Glutamatergic neuron (in vitro differentiated cells): ENCODE results near the gene ATAD2B. TPM values are rescaled to one million over a fixed set of nuclear protein-coding genes. Genes with fewer than 3 reads are reported as not detected.

ENCODE experiments used
- DNase-seq: peaks from one replicate; pipeline ENCODE4 v3.0.0; 2022
- H3K27ac Mint-ChIP-seq: one replicate; pipeline ENCODE4 v1.8.0; 2020; ENCODE audit warnings: mild to moderate bottlenecking, mixed read lengths, inconsistent platforms; ENCODE audit not compliant: unreplicated experiment
- H3K27me3 Mint-ChIP-seq: one replicate; pipeline ENCODE4 v1.8.0; 2020; ENCODE audit warnings: mild to moderate bottlenecking, moderate library complexity, mixed read lengths, inconsistent platforms; ENCODE audit not compliant: unreplicated experiment
- H3K36me3 Mint-ChIP-seq: one replicate; pipeline ENCODE4 v1.8.0; 2020; ENCODE audit warnings: mild to moderate bottlenecking, mixed read lengths, inconsistent platforms; ENCODE audit not compliant: unreplicated experiment
- H3K4me1 Mint-ChIP-seq: one replicate; pipeline ENCODE4 v1.8.0; 2020; ENCODE audit warnings: mild to moderate bottlenecking, low read depth, mixed read lengths, inconsistent platforms; ENCODE audit not compliant: unreplicated experiment
- H3K4me3 Mint-ChIP-seq: one replicate; pipeline ENCODE4 v1.8.0; 2020; ENCODE audit warnings: mild to moderate bottlenecking, mixed read lengths, inconsistent platforms; ENCODE audit not compliant: unreplicated experiment
- H3K9me3 Mint-ChIP-seq: one replicate; pipeline ENCODE4 v1.8.0; 2020; ENCODE audit warnings: mild to moderate bottlenecking, moderate library complexity, mixed read lengths, inconsistent platforms; ENCODE audit not compliant: unreplicated experiment
- CTCF ChIP-seq: fragments of 200-600 bp; sonication (generic); IDR thresholded peaks from one replicate; pipeline ENCODE4 v1.5.0; 2021; ENCODE audit not compliant: partially characterized antibody, unreplicated experiment
- total RNA-seq: library from RNA; stranded (reverse); fragmentation: NEBNext Ultra II Directional; extraction: Animal tissue kit (Norgen Biotek cat#: 25700); gene quantifications from one replicate; pipeline ENCODE4 v1.2.1, GENCODE V29; 2021; ENCODE audit not compliant: unreplicated experiment

The ATAD2B gene
- total RNA-seq, 1 donor from 2014 or later, result 108 TPM

GRCh38 chr2:23915327-23915726, 11.6 kb downstream of the ATAD2B start:
- no peak for TF ChIP-seq CTCF
- no peaks in the 10 kb centered on the region for H3K36me3 Mint-ChIP-seq
- peaks cover 4% of the 10 kb centered on the region for H3K27me3 Mint-ChIP-seq
- DNase-seq, result no peak
- no peak overlapping the region for H3K27ac Mint-ChIP-seq
- peaks cover 5% of the 10 kb centered on the region for H3K4me1 Mint-ChIP-seq
- no peaks in the 10 kb centered on the region for H3K9me3 Mint-ChIP-seq
- no peak overlapping the region for H3K4me3 Mint-ChIP-seq

DNA sequence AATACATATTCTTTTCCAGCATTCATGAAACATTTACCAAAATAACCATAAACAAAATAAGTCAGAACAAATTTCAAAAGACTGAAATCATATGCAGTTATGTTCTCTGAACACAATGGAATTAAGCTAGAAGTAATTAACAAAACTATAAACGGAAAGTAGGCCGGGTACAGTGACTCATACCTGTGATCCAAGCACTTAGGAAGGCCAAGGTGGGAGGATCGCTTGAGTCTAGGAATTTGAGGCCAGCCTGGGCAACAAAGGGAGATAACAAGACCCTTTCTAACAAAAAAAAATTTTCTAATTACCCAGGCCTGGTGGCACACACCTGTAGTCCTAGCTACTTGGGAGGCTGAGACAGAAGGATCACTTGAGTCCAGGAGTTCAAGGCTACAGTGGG, 14.9 kb downstream of the ATAD2B start:
- H3K9me3 Mint-ChIP-seq, result no peaks in the 10 kb centered on the region
- H3K27me3 Mint-ChIP-seq, result peaks cover 1% of the 10 kb centered on the region
- DNase-seq, result no peak
- peaks cover 3% of the 10 kb centered on the region for H3K4me1 Mint-ChIP-seq
- no peak overlapping the region for H3K4me3 Mint-ChIP-seq
- H3K36me3 Mint-ChIP-seq, result no peaks in the 10 kb centered on the region
- H3K27ac Mint-ChIP-seq, result no peak overlapping the region
- no peak for TF ChIP-seq CTCF

GRCh38 chr2:23905155-23905554, 21.8 kb downstream of the ATAD2B start:
- H3K27ac Mint-ChIP-seq, result no peak overlapping the region
- no peaks in the 10 kb centered on the region for H3K27me3 Mint-ChIP-seq
- TF ChIP-seq CTCF, result no peak
- no peak overlapping the region for H3K4me3 Mint-ChIP-seq
- no peaks in the 10 kb centered on the region for H3K36me3 Mint-ChIP-seq
- DNase-seq, result no peak
- peaks cover 2% of the 10 kb centered on the region for H3K9me3 Mint-ChIP-seq
- peaks cover 7% of the 10 kb centered on the region for H3K4me1 Mint-ChIP-seq

DNA sequence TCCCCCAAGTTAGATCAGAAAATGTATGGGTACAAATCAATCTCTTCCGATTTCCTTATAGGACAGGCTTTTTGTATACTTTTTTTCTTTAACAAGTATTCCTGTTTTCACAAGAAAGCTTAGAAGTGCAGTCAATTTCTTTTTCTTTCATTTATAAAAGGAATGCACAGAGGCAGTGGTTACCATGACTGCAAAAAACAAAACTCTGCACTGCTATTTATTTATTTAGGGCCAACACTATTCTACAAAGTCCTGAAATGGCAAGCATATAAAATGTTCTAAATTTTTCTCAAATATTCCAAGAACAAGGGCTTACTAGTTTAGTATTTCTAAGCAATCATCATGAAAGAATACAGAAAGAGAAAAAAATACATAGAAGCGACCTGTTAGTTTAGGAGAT, 22.2 kb downstream of the ATAD2B start:
- H3K4me3 Mint-ChIP-seq, result no peak overlapping the region
- H3K27me3 Mint-ChIP-seq, result no peaks in the 10 kb centered on the region
- H3K27ac Mint-ChIP-seq, result no peak overlapping the region
- DNase-seq, result no peak
- H3K9me3 Mint-ChIP-seq, result peaks cover 2% of the 10 kb centered on the region
- no peak for TF ChIP-seq CTCF
- peaks cover 8% of the 10 kb centered on the region for H3K4me1 Mint-ChIP-seq
- H3K36me3 Mint-ChIP-seq, result no peaks in the 10 kb centered on the region

DNA sequence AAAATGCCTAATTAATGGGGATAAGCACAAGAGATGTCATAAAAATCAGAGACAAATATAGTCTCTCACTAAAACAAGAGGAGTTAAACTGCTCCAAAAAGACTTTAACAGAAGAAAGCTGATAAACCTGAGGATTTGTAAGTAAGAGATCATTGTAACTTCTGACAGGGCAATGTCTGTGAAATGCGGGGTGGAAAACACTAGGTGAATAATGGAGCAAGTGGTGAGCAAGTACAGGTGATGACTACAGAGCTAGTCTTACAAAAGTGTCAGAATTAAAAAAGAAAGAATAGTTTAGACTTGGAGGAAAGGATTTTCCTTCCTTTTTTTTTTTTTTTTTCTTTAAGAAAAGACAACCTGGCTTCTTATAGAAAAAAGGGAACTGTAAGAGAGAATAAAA, 22.7 kb downstream of the ATAD2B start:
- H3K4me3 Mint-ChIP-seq, result no peak overlapping the region
- DNase-seq, result no peak
- H3K27ac Mint-ChIP-seq, result no peak overlapping the region
- peaks cover 8% of the 10 kb centered on the region for H3K4me1 Mint-ChIP-seq
- peaks cover 2% of the 10 kb centered on the region for H3K9me3 Mint-ChIP-seq
- H3K36me3 Mint-ChIP-seq, result no peaks in the 10 kb centered on the region
- H3K27me3 Mint-ChIP-seq, result no peaks in the 10 kb centered on the region
- no peak for TF ChIP-seq CTCF
